Liver (tissue), 9 donors: Measurements from ENCODE around the gene FRAS1. TPM values are rescaled to one million over a fixed set of nuclear protein-coding genes. Genes with fewer than 3 reads are reported as not detected.
"Not testable (repeated sequence)": the region's sequence is repeated elsewhere in the genome, so short reads cannot be mapped to it uniquely, and the experiment has no call there.

ENCODE experiments used
- DNase-seq: peaks from one replicate; pipeline ENCODE4 v3.0.0-alpha.2; 2017; ENCODE audit warnings: low spot score
- H3K27ac ChIP-seq, 2 donors: one replicate each; pipeline ENCODE4 v1.7.0; 2013; ENCODE audit warnings: inconsistent platforms in 2 of 2, low read length in 2 of 2, control low read depth in 1 of 2, low read depth in 1 of 2, mild to moderate bottlenecking in 1 of 2
- H3K27me3 ChIP-seq, 4 donors: one replicate each; pipeline versions ENCODE4 v1.6.1 to v1.7.0; 2013; ENCODE audit warnings: low read length in 3 of 4, inconsistent platforms in 1 of 4, mild to moderate bottlenecking in 1 of 4, moderate library complexity in 1 of 4; ENCODE audit not compliant: control insufficient read depth in 4 of 4, insufficient read depth in 4 of 4
- H3K36me3 ChIP-seq, 4 donors: one replicate each; pipeline versions ENCODE4 v1.6.1 to v1.7.0; 2013; ENCODE audit warnings: low read length in 3 of 4, mild to moderate bottlenecking in 3 of 4, low read depth in 1 of 4, moderate library complexity in 1 of 4; ENCODE audit not compliant: control insufficient read depth in 4 of 4, insufficient read depth in 3 of 4
- H3K4me1 ChIP-seq, 4 donors: one replicate each; pipeline versions ENCODE4 v1.6.1 to v1.7.0; 2013; ENCODE audit warnings: low read length in 3 of 4, mild to moderate bottlenecking in 3 of 4, moderate library complexity in 1 of 4; ENCODE audit not compliant: control insufficient read depth in 4 of 4, insufficient read depth in 4 of 4
- H3K4me3 ChIP-seq, 3 donors: one replicate each; pipeline versions ENCODE4 v1.6.1 to v1.7.0; 2013; ENCODE audit warnings: low read length in 3 of 3, control low read depth in 1 of 3, low read depth in 1 of 3, mild to moderate bottlenecking in 1 of 3
- H3K9ac ChIP-seq, 2 donors: one replicate each; pipeline ENCODE4 v1.7.0; 2013; ENCODE audit warnings: low read length in 2 of 2, mild to moderate bottlenecking in 2 of 2, moderate library complexity in 2 of 2, control low read depth in 1 of 2, low read depth in 1 of 2
- H3K9me3 ChIP-seq, 4 donors: one replicate each; pipeline versions ENCODE4 v1.6.1 to v1.7.0; 2013; ENCODE audit warnings: low read length in 3 of 4; ENCODE audit not compliant: control insufficient read depth in 4 of 4
- EGR1 ChIP-seq, 2 donors: IDR thresholded peaks; 2 replicates each; pipeline ENCODE4 v1.6.1; 2016 to 2018; ENCODE audit warnings: antibody characterized with exemption in 2 of 2, low read depth in 2 of 2
- FOXA1 ChIP-seq: IDR thresholded peaks from 2 replicates; pipeline ENCODE4 v1.6.1; 2016; ENCODE audit warnings: antibody characterized with exemption
- FOXA2 ChIP-seq: IDR thresholded peaks from 2 replicates; pipeline ENCODE4 v1.6.1; 2016; ENCODE audit warnings: antibody characterized with exemption
- GABPA ChIP-seq, 2 donors: IDR thresholded peaks in 1 of 2; conservative IDR thresholded peaks in 1 of 2; 2 replicates each; pipeline ENCODE4 v1.6.1; 2016; ENCODE audit warnings: antibody characterized with exemption in 2 of 2, mild to moderate bottlenecking in 1 of 2, moderate library complexity in 1 of 2
- HNF4A ChIP-seq, 2 donors: conservative IDR thresholded peaks; 2 replicates each; pipeline ENCODE4 v1.6.1; 2016; ENCODE audit warnings: antibody characterized with exemption in 2 of 2, mild to moderate bottlenecking in 2 of 2
- HNF4G ChIP-seq: IDR thresholded peaks from 2 replicates; pipeline ENCODE4 v1.6.1; 2016; ENCODE audit warnings: antibody characterized with exemption
- JUND ChIP-seq, 2 donors: IDR thresholded peaks; 2 replicates each; pipeline ENCODE4 v1.6.1; 2016; ENCODE audit warnings: antibody characterized with exemption in 2 of 2
- NR2F2 ChIP-seq: IDR thresholded peaks from 2 replicates; pipeline ENCODE4 v1.6.1; 2016; ENCODE audit warnings: antibody characterized with exemption
- RAD21 ChIP-seq, 2 donors: IDR thresholded peaks; 2 replicates each; pipeline ENCODE4 v1.6.1; 2016; ENCODE audit warnings: antibody characterized with exemption in 2 of 2, mild to moderate bottlenecking in 2 of 2
- RXRA ChIP-seq, 2 donors: IDR thresholded peaks; 2 replicates each; pipeline ENCODE4 v1.6.1; 2017 to 2018; ENCODE audit warnings: antibody characterized with exemption in 2 of 2, mild to moderate bottlenecking in 1 of 2
- SP1 ChIP-seq: IDR thresholded peaks from 2 replicates; pipeline ENCODE4 v1.6.1; 2018; ENCODE audit warnings: antibody characterized with exemption, mild to moderate bottlenecking
- TAF1 ChIP-seq: conservative IDR thresholded peaks from 2 replicates; pipeline ENCODE4 v1.6.1; 2016; ENCODE audit warnings: antibody characterized with exemption, mild to moderate bottlenecking
- YY1 ChIP-seq: IDR thresholded peaks from 2 replicates; pipeline ENCODE4 v1.6.1; 2016; ENCODE audit warnings: antibody characterized with exemption, mild to moderate bottlenecking
- WGBS: extraction: QIAGEN DNeasy Blood & Tissue Kit; methylation state at CpG from one replicate; pipeline ENCODE4 v1.1.7; 2013; 5-methylcytosine and 5-hydroxymethylcytosine counted together
- polyA plus RNA-seq, 2 donors: library from polyadenylated mRNA; stranded (reverse) in 1 of 2; unstranded in 1 of 2; fragments of 200-250 nt in 1 of 2; fragments of >200 nt in 1 of 2; fragmentation: Nextera tagmentation in 1 of 2; extraction: Ambion mirVana in 1 of 2; gene quantifications; one replicate each; pipeline versions ENCODE4 v1.2.1 to v1.2.3, GENCODE V29; 2013 to 2015
- total RNA-seq, 2 donors: library from RNA; depleted of rRNA; stranded (reverse); fragments of >200 nt; gene quantifications; one replicate each; pipeline ENCODE4 v1.2.3, GENCODE V29; 2014
- TF ChIP-seq, protein P1 (sequence below): fragments of 150-350 bp; IDR thresholded peaks from 2 replicates; pipeline ENCODE4 v1.5.1; 2017; ENCODE audit warnings: improper control_type of control experiment, low read depth, low read length; ENCODE audit not compliant: missing input control
- TF ChIP-seq, protein P2 (sequence below): IDR thresholded peaks from 2 replicates; pipeline ENCODE4 v1.6.1; 2016; ENCODE audit warnings: antibody characterized with exemption
- TF ChIP-seq, protein P3 (sequence below): IDR thresholded peaks from 2 replicates; pipeline ENCODE4 v1.6.1; 2016; ENCODE audit warnings: antibody characterized with exemption
- TF ChIP-seq, protein P4 (sequence below): IDR thresholded peaks from 2 replicates; pipeline ENCODE4 v1.6.1; 2016; ENCODE audit warnings: antibody characterized with exemption, mild to moderate bottlenecking
- donor health status: healthy.
- donor health status: healthy.
- donor health status: healthy.
- donor health status: healthy.
- donor health status: healthy.

The FRAS1 gene
- total and polyA plus RNA-seq, 4 donors: 0.08 to 6.0 (median 1.1) TPM

DNA sequence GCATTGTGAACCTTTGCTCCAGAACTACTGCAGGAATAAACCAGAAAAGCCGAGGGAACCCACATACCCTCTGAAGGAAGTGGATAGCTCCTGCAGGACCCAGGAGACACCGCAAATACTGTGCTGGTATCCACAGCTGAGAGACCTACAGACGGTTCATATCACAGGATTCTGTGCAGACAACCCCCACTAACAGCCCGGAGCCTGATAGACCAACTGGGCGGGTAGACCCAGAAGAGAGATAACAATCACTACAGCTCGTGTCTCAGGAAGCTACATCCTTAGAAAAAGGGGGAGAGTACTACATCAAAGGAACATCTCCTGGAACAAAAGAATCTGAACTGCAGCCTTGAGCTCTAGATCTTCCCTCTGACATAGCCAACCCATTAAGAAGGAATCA, 150.8 kb downstream of the FRAS1 start:
- Histone ChIP-seq H3K4me1 (no peaks in the 10 kb centered on the region), H3K27ac (no peak overlapping the region), H3K27me3 (peaks cover 0 to 3% (median 0%) of the 10 kb centered on the region in 4 donors), H3K4me3 (no peak overlapping the region), H3K9me3 (no peaks in the 10 kb centered on the region), H3K36me3 (no peaks in the 10 kb centered on the region), H3K9ac (no peak overlapping the region)
- TF ChIP-seq, protein P1, sequence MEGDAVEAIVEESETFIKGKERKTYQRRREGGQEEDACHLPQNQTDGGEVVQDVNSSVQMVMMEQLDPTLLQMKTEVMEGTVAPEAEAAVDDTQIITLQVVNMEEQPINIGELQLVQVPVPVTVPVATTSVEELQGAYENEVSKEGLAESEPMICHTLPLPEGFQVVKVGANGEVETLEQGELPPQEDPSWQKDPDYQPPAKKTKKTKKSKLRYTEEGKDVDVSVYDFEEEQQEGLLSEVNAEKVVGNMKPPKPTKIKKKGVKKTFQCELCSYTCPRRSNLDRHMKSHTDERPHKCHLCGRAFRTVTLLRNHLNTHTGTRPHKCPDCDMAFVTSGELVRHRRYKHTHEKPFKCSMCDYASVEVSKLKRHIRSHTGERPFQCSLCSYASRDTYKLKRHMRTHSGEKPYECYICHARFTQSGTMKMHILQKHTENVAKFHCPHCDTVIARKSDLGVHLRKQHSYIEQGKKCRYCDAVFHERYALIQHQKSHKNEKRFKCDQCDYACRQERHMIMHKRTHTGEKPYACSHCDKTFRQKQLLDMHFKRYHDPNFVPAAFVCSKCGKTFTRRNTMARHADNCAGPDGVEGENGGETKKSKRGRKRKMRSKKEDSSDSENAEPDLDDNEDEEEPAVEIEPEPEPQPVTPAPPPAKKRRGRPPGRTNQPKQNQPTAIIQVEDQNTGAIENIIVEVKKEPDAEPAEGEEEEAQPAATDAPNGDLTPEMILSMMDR: no peak
- no peak for TF ChIP-seq YY1
- no peak for TF ChIP-seq TAF1
- TF ChIP-seq FOXA2: no peak
- no peak for TF ChIP-seq HNF4G
- no peak for TF ChIP-seq JUND (IDR thresholded peaks at IDR 0.05)
- TF ChIP-seq EGR1 (IDR thresholded peaks at IDR 0.05; ENCODE audit: low read depth in 2 of 2): no peak
- no peak for TF ChIP-seq RXRA (IDR thresholded peaks at IDR 0.05)
- no peak for TF ChIP-seq GABPA (IDR thresholded peaks at IDR 0.05 in 1 of 2, conservative IDR thresholded peaks at IDR 0.05 in 1 of 2)
- TF ChIP-seq NR2F2: no peak
- no peak for TF ChIP-seq RAD21 (IDR thresholded peaks at IDR 0.05)
- TF ChIP-seq SP1: no peak
- TF ChIP-seq, protein P2, sequence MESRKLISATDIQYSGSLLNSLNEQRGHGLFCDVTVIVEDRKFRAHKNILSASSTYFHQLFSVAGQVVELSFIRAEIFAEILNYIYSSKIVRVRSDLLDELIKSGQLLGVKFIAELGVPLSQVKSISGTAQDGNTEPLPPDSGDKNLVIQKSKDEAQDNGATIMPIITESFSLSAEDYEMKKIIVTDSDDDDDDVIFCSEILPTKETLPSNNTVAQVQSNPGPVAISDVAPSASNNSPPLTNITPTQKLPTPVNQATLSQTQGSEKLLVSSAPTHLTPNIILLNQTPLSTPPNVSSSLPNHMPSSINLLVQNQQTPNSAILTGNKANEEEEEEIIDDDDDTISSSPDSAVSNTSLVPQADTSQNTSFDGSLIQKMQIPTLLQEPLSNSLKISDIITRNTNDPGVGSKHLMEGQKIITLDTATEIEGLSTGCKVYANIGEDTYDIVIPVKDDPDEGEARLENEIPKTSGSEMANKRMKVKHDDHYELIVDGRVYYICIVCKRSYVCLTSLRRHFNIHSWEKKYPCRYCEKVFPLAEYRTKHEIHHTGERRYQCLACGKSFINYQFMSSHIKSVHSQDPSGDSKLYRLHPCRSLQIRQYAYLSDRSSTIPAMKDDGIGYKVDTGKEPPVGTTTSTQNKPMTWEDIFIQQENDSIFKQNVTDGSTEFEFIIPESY: no peak
- TF ChIP-seq, protein P3, sequence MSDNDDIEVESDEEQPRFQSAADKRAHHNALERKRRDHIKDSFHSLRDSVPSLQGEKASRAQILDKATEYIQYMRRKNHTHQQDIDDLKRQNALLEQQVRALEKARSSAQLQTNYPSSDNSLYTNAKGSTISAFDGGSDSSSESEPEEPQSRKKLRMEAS: no peak
- no peak for TF ChIP-seq FOXA1
- 75% methylated on average over 6 of the region's 6 CpGs for WGBS
- no peak for DNase-seq

DNA sequence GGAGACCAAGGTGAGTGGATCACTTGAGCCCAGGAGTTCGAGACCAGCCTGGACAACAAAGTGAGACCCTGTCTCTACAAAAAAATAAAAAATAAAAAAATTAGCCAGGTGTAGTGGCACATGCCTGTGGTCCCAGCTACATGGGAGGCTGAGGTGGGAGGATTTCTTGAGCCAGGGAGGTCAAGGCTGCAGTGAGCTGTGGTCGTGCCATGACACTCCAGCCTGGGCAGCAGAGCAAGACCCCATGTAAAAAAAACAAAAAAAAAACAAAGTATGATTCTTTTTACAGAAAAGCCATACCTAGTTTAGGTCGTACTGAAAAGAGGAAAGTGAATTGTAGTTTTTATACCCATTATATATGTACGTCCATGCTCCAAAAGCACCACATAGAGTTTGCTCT, 151.8 kb downstream of the FRAS1 start:
- not testable (repeated sequence) for H3K27ac ChIP-seq, H3K4me3 ChIP-seq, H3K9me3 ChIP-seq, H3K4me1 ChIP-seq, H3K27me3 ChIP-seq, DNase-seq, H3K9ac ChIP-seq, H3K36me3 ChIP-seq
- WGBS: 84% methylated on average over 4 of the region's 4 CpGs

DNA sequence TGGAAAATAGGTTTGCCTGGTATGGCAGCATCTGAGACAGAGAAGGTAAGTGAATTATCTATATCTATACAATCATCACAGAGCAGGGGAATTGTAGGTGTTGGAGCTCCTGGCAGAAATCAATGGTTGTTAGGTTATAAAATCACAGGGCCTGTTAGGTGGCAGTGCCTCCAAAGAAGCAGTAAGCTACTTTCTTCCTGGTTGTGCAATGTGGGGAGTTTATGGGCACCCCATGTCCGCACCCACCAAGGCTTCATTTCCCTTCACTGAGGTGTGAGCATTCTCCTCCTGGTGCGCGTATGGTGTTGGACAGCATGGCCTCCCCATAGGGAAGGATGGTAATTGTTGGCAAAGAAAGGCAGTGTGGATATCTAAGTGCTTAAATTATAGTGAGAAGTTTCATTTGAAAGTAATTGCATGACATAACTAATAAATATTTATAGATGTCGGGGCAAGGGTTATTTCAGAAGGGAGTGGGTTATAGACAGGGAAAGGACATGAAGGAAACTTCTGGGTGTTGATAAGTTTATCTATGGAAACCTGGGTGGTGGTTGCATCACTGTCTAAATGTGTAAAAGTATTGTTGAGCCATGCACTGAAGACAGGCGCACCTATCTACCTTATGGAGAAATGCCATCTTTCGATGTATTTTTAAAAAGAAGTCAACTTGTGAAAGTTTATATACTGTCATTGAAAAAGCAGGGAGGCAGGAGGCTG, 153.7 kb downstream of the FRAS1 start:
- DNase-seq: no peak
- no peak overlapping the region for H3K27ac ChIP-seq
- no peaks in the 10 kb centered on the region for H3K9me3 ChIP-seq
- 95% methylated on average over 6 of the region's 6 CpGs for WGBS
- H3K36me3 ChIP-seq: no peaks in the 10 kb centered on the region
- H3K9ac ChIP-seq: no peak overlapping the region
- H3K27me3 ChIP-seq: peaks cover 0 to 3% (median 0%) of the 10 kb centered on the region in 4 donors
- TF ChIP-seq FOXA2 (no peak), SP1 (no peak), TAF1 (no peak), HNF4A (conservative IDR thresholded peaks at IDR 0.05) (no peak), NR2F2 (no peak), RAD21 (IDR thresholded peaks at IDR 0.05) (no peak)
- TF ChIP-seq, protein P4, sequence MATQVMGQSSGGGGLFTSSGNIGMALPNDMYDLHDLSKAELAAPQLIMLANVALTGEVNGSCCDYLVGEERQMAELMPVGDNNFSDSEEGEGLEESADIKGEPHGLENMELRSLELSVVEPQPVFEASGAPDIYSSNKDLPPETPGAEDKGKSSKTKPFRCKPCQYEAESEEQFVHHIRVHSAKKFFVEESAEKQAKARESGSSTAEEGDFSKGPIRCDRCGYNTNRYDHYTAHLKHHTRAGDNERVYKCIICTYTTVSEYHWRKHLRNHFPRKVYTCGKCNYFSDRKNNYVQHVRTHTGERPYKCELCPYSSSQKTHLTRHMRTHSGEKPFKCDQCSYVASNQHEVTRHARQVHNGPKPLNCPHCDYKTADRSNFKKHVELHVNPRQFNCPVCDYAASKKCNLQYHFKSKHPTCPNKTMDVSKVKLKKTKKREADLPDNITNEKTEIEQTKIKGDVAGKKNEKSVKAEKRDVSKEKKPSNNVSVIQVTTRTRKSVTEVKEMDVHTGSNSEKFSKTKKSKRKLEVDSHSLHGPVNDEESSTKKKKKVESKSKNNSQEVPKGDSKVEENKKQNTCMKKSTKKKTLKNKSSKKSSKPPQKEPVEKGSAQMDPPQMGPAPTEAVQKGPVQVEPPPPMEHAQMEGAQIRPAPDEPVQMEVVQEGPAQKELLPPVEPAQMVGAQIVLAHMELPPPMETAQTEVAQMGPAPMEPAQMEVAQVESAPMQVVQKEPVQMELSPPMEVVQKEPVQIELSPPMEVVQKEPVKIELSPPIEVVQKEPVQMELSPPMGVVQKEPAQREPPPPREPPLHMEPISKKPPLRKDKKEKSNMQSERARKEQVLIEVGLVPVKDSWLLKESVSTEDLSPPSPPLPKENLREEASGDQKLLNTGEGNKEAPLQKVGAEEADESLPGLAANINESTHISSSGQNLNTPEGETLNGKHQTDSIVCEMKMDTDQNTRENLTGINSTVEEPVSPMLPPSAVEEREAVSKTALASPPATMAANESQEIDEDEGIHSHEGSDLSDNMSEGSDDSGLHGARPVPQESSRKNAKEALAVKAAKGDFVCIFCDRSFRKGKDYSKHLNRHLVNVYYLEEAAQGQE: no peak
- TF ChIP-seq, protein P2: no peak
- no peaks in the 10 kb centered on the region for H3K4me1 ChIP-seq
- no peak overlapping the region for H3K4me3 ChIP-seq
